Astrocyte of the spinal cord (primary cell): ENCODE measurements around the gene PDZD2.

ENCODE experiments used
- DNase-seq: peaks from one replicate; pipeline ENCODE4 v3.0.0; 2011; ENCODE audit warnings: low read depth, low spot score
- H3K4me3 ChIP-seq: 2 replicates; pipeline ENCODE4 v1.5.1; 2011; ENCODE audit warnings: low read depth, mild to moderate bottlenecking, low read length, moderate library complexity
- in situ Hi-C: cut with HindIII; loops from 2 replicates; pipeline ENCODE4 v1.10.0; 2017; ENCODE audit warnings: low sequenced_read_pairs
- TF ChIP-seq, protein P1 (sequence below): IDR thresholded peaks from 2 replicates; pipeline ENCODE4 v1.5.1; 2012; ENCODE audit warnings: low read depth, mild to moderate bottlenecking, low read length, inconsistent platforms

PDZD2 gene

GRCh38 chr5:31995714-31996113, 356.8 kb downstream of the PDZD2 start:
- in situ Hi-C loops = no loop called here
- DNase-seq = no peak
- TF ChIP-seq, protein P1, sequence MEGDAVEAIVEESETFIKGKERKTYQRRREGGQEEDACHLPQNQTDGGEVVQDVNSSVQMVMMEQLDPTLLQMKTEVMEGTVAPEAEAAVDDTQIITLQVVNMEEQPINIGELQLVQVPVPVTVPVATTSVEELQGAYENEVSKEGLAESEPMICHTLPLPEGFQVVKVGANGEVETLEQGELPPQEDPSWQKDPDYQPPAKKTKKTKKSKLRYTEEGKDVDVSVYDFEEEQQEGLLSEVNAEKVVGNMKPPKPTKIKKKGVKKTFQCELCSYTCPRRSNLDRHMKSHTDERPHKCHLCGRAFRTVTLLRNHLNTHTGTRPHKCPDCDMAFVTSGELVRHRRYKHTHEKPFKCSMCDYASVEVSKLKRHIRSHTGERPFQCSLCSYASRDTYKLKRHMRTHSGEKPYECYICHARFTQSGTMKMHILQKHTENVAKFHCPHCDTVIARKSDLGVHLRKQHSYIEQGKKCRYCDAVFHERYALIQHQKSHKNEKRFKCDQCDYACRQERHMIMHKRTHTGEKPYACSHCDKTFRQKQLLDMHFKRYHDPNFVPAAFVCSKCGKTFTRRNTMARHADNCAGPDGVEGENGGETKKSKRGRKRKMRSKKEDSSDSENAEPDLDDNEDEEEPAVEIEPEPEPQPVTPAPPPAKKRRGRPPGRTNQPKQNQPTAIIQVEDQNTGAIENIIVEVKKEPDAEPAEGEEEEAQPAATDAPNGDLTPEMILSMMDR = no peak
- H3K4me3 ChIP-seq = no peak overlapping the region

GRCh38 chr5:31996909-31997308, 358.0 kb downstream of the PDZD2 start:
- TF ChIP-seq, protein P1 = no peak
- no peak overlapping the region for H3K4me3 ChIP-seq
- DNase-seq = no peak
- in situ Hi-C loops = no loop called here

GRCh38 chr5:31999470-31999869, 360.5 kb downstream of the PDZD2 start:
- no peak for DNase-seq
- H3K4me3 ChIP-seq = no peak overlapping the region
- in situ Hi-C loops = no loop called here
- TF ChIP-seq, protein P1 = no peak

- DNase-seq = no peak
- in situ Hi-C loops = no loop called here
- TF ChIP-seq, protein P1 = no peak
- no peak overlapping the region for H3K4me3 ChIP-seq
These were observed 361.8 kb downstream of the PDZD2 start for GRCh38 chr5:32000731-32001130.

DNA sequence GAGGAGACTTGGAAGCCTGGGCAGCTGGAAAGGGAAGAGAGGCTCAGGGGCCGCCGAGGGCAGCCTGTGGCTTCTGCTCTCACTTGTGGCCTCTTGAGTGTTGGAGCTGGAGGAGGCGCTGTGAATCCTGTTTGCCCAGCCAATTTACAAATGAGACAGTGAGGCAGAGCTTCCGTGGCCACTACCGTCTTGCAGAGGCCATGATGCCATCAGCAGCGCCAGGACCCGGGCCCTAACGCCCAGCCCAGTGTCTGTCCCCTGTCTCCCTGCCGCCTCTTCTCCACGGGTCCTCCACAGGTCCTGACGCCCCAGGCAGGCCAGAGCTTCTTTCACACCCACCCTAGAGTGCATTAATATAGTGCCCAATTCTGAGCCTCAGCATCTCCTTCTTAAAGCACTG, 362.4 kb downstream of the PDZD2 start:
- in situ Hi-C loops = no loop called here
- H3K4me3 ChIP-seq = no peak overlapping the region
- TF ChIP-seq, protein P1 = no peak
- no peak for DNase-seq

DNA sequence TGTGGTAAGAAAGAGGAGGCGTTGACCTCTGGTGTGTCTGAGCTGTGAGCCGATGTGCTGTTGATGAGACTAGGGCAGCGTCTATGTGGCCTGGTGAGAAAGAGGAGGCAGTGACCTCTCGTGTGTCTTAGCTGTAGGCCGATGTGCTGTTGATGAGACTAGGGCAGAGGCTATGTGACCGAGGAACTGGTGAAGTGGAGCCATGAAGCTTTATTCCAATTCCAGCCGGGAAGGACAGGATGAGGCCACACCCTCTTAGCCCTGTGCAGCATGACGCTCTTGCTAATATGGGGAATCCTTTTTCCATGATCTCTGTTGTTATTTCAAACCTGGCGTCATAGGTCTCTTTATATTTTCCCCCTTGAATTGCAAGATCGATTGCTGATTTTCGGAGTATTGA, 362.8 kb downstream of the PDZD2 start:
- no peak for DNase-seq
- no peak overlapping the region for H3K4me3 ChIP-seq
- in situ Hi-C loops = no loop called here
- TF ChIP-seq, protein P1 = no peak

DNA sequence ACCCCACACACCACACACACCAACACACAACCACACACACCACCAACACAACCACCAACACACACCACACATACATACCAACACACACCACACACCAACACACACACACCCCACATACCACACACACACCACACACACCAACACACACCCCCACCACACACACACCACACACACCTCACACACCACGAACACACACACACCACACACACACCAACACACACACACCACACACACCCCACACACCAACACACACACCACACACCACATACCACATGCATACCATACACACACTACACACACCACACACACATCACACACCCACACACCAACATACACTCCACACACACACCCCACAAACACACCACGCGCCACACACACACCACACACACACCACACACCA, 363.8 kb downstream of the PDZD2 start:
- H3K4me3 ChIP-seq = no peak overlapping the region
- in situ Hi-C loops = no loop called here
- TF ChIP-seq, protein P1 = no peak
- DNase-seq = no peak
